Measurements from ENCODE around the gene FOXG1.

FOXG1 gene

GRCh38 chr14:28774764-28775735 lies 8.5 kb downstream of the FOXG1 start:
- no peak for DNase-seq (ENCODE audit: low read depth in 3 of 3, low spot score in 1 of 3)

- no peak for DNase-seq (ENCODE audit: low read depth in 3 of 3, low spot score in 1 of 3)
Observed at GRCh38 chr14:28776482-28777266, 10.1 kb downstream of the FOXG1 start.

- DNase-seq (ENCODE audit: low read depth in 3 of 3, low spot score in 1 of 3) = no peak
Observed at GRCh38 chr14:28777471-28778137, 11.0 kb downstream of the FOXG1 start.

GRCh38 chr14:28778138-28779117 lies 11.8 kb downstream of the FOXG1 start:
- DNase-seq (ENCODE audit: low read depth in 3 of 3, low spot score in 1 of 3) = no peak

GRCh38 chr14:28779456-28779855 lies 12.9 kb downstream of the FOXG1 start:
- no peak for DNase-seq (ENCODE audit: low read depth in 3 of 3, low spot score in 1 of 3)

GRCh38 chr14:28780843-28781820 lies 14.5 kb downstream of the FOXG1 start:
- DNase-seq (ENCODE audit: low read depth in 3 of 3, low spot score in 1 of 3) = no peak

GRCh38 chr14:28782301-28782700 lies 15.7 kb downstream of the FOXG1 start:
- no peak for DNase-seq (ENCODE audit: low read depth in 3 of 3, low spot score in 1 of 3)

- no peak for DNase-seq (ENCODE audit: low read depth in 3 of 3, low spot score in 1 of 3)
Observed at GRCh38 chr14:28783664-28784063, 17.1 kb downstream of the FOXG1 start.

GRCh38 chr14:28784096-28785048 lies 17.8 kb downstream of the FOXG1 start:
- no peak for DNase-seq (ENCODE audit: low read depth in 3 of 3, low spot score in 1 of 3)

- no peak for DNase-seq (ENCODE audit: low read depth in 3 of 3, low spot score in 1 of 3)
Observed at GRCh38 chr14:28785096-28785952, 18.7 kb downstream of the FOXG1 start.

GRCh38 chr14:28807518-28807917 lies 40.9 kb downstream of the FOXG1 start:
- DNase-seq (ENCODE audit: low read depth in 3 of 3, low spot score in 1 of 3) = no peak

- no peak for DNase-seq (ENCODE audit: low read depth in 3 of 3, low spot score in 1 of 3)
Observed at GRCh38 chr14:28813810-28814209, 47.2 kb downstream of the FOXG1 start.

All from stimulated activated CD4-positive, alpha-beta T cell treated with anti-CD3 and anti-CD28 coated beads, TNF-alpha, amount 100 ng/mL, for 1 hour (primary cell).